Activated T-cell treated with anti-CD3 and anti-CD28 coated beads, Interleukin-2, amount 50 U/mL, for 4 hours (primary cell): ENCODE data around the gene ECI1. TPM values are rescaled to one million over a fixed set of nuclear protein-coding genes. Genes with fewer than 3 reads are reported as not detected.

Experiments
- ATAC-seq, 2 donors: fragments of 200-7000 bp; cut with Tn5 transposase; one replicate each; pipeline ENCODE4 v1.10.0; 2021
- DNase-seq: peaks from one replicate; pipeline ENCODE4 v3.0.0-alpha.2; 2020
- H3K27me3 Mint-ChIP-seq: one replicate; pipeline ENCODE4 v1.8.0; 2021; ENCODE audit warnings: low read depth, mixed read lengths
- H3K36me3 Mint-ChIP-seq: one replicate; pipeline ENCODE4 v1.8.0; 2022; ENCODE audit warnings: mixed read lengths; ENCODE audit not compliant: insufficient read depth
- H3K4me1 Mint-ChIP-seq: one replicate; pipeline ENCODE4 v1.8.0; 2021; ENCODE audit warnings: low read depth, mixed read lengths
- H3K4me3 Mint-ChIP-seq: one replicate; pipeline ENCODE4 v1.8.0; 2021; ENCODE audit warnings: mild to moderate bottlenecking, moderate library complexity, mixed read lengths
- H3K9me3 Mint-ChIP-seq: one replicate; pipeline ENCODE4 v1.8.0; 2021; ENCODE audit warnings: mixed read lengths
- total RNA-seq, 3 donors: library from RNA; stranded (reverse); gene quantifications; one replicate each; pipeline ENCODE4 v1.2.1, GENCODE V29; 2021

ECI1 gene
- total RNA-seq, 3 donors from 2014 or later: 21.6 to 23.8 (median 22.5) TPM

- DNase-seq: no peak
- Mint-ChIP-seq H3K4me1 (peaks cover 8% of the 10 kb centered on the region), H3K4me3 (peak within 1 kb of the TSS; percentile 53), H3K9me3 (no peaks in the 10 kb centered on the region), H3K36me3 (no peaks in the 10 kb centered on the region), H3K27me3 (peaks cover 27% of the 10 kb centered on the region)
- peak; percentile 55 to 64 for ATAC-seq
Measured at GRCh38 chr16:2196162-2196980, 55.0 kb downstream of the ECI1 start, which contains the start of gene CASKIN1. Gene CASKIN1, minus strand, starts transcription at chr16:2196605. Its CDS starts 173 bp downstream, at chr16:2196432.

GRCh38 chr16:2195322-2196161, 55.8 kb downstream of the ECI1 start:
- no peak for DNase-seq
- Mint-ChIP-seq H3K4me1 (peaks cover 8% of the 10 kb centered on the region), H3K4me3 (peak overlapping the region; percentile 43), H3K9me3 (no peaks in the 10 kb centered on the region), H3K36me3 (no peaks in the 10 kb centered on the region), H3K27me3 (peaks cover 27% of the 10 kb centered on the region)
- peak; percentile 17 to 36 for ATAC-seq

- no peaks in the 10 kb centered on the region for H3K9me3 Mint-ChIP-seq
- peak; percentile 44 for DNase-seq
- H3K4me3 Mint-ChIP-seq: no peak overlapping the region
- H3K27me3 Mint-ChIP-seq: peaks cover 27% of the 10 kb centered on the region
- peak; percentile 48 to 54 for ATAC-seq
- peaks cover 8% of the 10 kb centered on the region for H3K4me1 Mint-ChIP-seq
- no peaks in the 10 kb centered on the region for H3K36me3 Mint-ChIP-seq
Measured at GRCh38 chr16:2194852-2195321, 56.5 kb downstream of the ECI1 start.

GRCh38 chr16:2194166-2194834, 57.1 kb downstream of the ECI1 start:
- no peaks in the 10 kb centered on the region for H3K36me3 Mint-ChIP-seq
- no peaks in the 10 kb centered on the region for H3K9me3 Mint-ChIP-seq
- ATAC-seq (no peak), DNase-seq (no peak)
- H3K4me3 Mint-ChIP-seq: no peak overlapping the region
- peaks cover 8% of the 10 kb centered on the region for H3K4me1 Mint-ChIP-seq
- H3K27me3 Mint-ChIP-seq: peaks cover 27% of the 10 kb centered on the region

- peaks cover 8% of the 10 kb centered on the region for H3K4me1 Mint-ChIP-seq
- H3K4me3 Mint-ChIP-seq: no peak overlapping the region
- no peak for ATAC-seq
- no peaks in the 10 kb centered on the region for H3K9me3 Mint-ChIP-seq
- H3K27me3 Mint-ChIP-seq: peaks cover 8% of the 10 kb centered on the region
- H3K36me3 Mint-ChIP-seq: no peaks in the 10 kb centered on the region
- DNase-seq: no peak
Measured at GRCh38 chr16:2191446-2191706, 60.0 kb downstream of the ECI1 start.

- Mint-ChIP-seq H3K27me3 (peaks cover 8% of the 10 kb centered on the region), H3K4me1 (peaks cover 8% of the 10 kb centered on the region), H3K9me3 (no peaks in the 10 kb centered on the region), H3K4me3 (no peak overlapping the region), H3K36me3 (no peaks in the 10 kb centered on the region)
- ATAC-seq: no peak
- no peak for DNase-seq
Measured at GRCh38 chr16:2190659-2191445, 60.5 kb downstream of the ECI1 start.

GRCh38 chr16:2190002-2190658, 61.3 kb downstream of the ECI1 start:
- Mint-ChIP-seq H3K4me3 (no peak overlapping the region), H3K9me3 (no peaks in the 10 kb centered on the region), H3K4me1 (peaks cover 5% of the 10 kb centered on the region), H3K36me3 (no peaks in the 10 kb centered on the region), H3K27me3 (peaks cover 5% of the 10 kb centered on the region)
- ATAC-seq (no peak), DNase-seq (no peak)

Other genes starting within 250 kb of the ECI1 start
- gene ZNF598, start 241.8 kb downstream of the ECI1 start, total RNA-seq: 100 to 1,000 TPM; 118 to 127 (median 126) TPM
- gene NPW, start 231.8 kb downstream of the ECI1 start, total RNA-seq: 10 to 100 TPM in 2 of 3 donors, 1 to 10 TPM in 1; 9.2 to 19.0 (median 13.1) TPM
- gene NHERF2, start 224.7 kb downstream of the ECI1 start, total RNA-seq: 1 to 10 TPM; 2.0 to 4.4 (median 2.0) TPM
- 10 to 100 TPM; 30.5 to 43.5 (median 34.8) TPM for gene NTHL1, start 203.8 kb downstream of the ECI1 start, total RNA-seq
- 10 to 100 TPM; 87.6 to 98.0 (median 94.5) TPM for gene TSC2, start 203.6 kb downstream of the ECI1 start, total RNA-seq
- gene PKD1, start 115.7 kb downstream of the ECI1 start, total RNA-seq: 100 to 1,000 TPM; 100 to 118 (median 104) TPM
- not detected for gene RAB26, start 103.0 kb downstream of the ECI1 start, total RNA-seq
- gene TRAF7, start 95.8 kb downstream of the ECI1 start, total RNA-seq: 100 to 1,000 TPM in 2 of 3 donors, 10 to 100 TPM in 1; 95.6 to 110 (median 102) TPM
- 1 to 10 TPM in 1 of 3 donors, under 1 TPM in 2; 0.14 to 1.5 (median 0.34) TPM for gene CASKIN1, start 55.0 kb downstream of the ECI1 start, total RNA-seq
- gene MLST8, start 46.1 kb downstream of the ECI1 start, total RNA-seq: 10 to 100 TPM; 73.6 to 88.0 (median 84.8) TPM
- gene BRICD5, start 40.7 kb downstream of the ECI1 start, total RNA-seq: 1 to 10 TPM; 6.4 to 8.2 (median 6.8) TPM
- gene PGP, start 36.7 kb downstream of the ECI1 start, total RNA-seq: 10 to 100 TPM; 25.8 to 27.9 (median 27.2) TPM
- gene E4F1, start 28.0 kb downstream of the ECI1 start, total RNA-seq: 10 to 100 TPM; 44.3 to 48.7 (median 45.3) TPM
- 1 to 10 TPM in 1 of 3 donors, under 1 TPM in 2; 0.52 to 1.1 (median 0.86) TPM for gene DNASE1L2, start 15.1 kb downstream of the ECI1 start, total RNA-seq
- gene RNPS1, start 16.5 kb upstream of the ECI1 start, total RNA-seq: 100 to 1,000 TPM; 412 to 481 (median 413) TPM
- 1 to 10 TPM; 2.4 to 3.7 (median 2.7) TPM for gene ABCA3, start 89.1 kb upstream of the ECI1 start, total RNA-seq
- gene CCNF, start 177.9 kb upstream of the ECI1 start, total RNA-seq: 1 to 10 TPM; 6.7 to 7.5 (median 7.4) TPM
- gene TEDC2, start 208.5 kb upstream of the ECI1 start, total RNA-seq: 10 to 100 TPM; 26.0 to 37.5 (median 32.7) TPM
- gene NTN3, start 219.7 kb upstream of the ECI1 start, total RNA-seq: not detected
- 10 to 100 TPM; 25.0 to 27.2 (median 26.3) TPM for gene TBC1D24, start 223.5 kb upstream of the ECI1 start, total RNA-seq